Fibroblast of villous mesenchyme (primary cell): ENCODE results near the gene UGT1A8. TPM values are rescaled to one million over a fixed set of nuclear protein-coding genes. Genes with fewer than 3 reads are reported as not detected.

ENCODE experiments used
- DNase-seq: peaks from one replicate; pipeline ENCODE4 v3.0.0-alpha.2; 2010; ENCODE audit warnings: low read depth
- H3K4me3 ChIP-seq: 2 replicates; pipeline ENCODE4 v1.5.1; 2011; ENCODE audit warnings: low read depth, mild to moderate bottlenecking, low read length
- total RNA-seq: library from RNA; depleted of rRNA; stranded (reverse); fragments of >200 nt; gene quantifications from 2 replicates; pipeline ENCODE4 v1.2.3, GENCODE V29; 2012
- TF ChIP-seq, protein P1 (sequence below): IDR thresholded peaks from 2 replicates; pipeline ENCODE4 v1.5.1; 2012; ENCODE audit warnings: low read depth, mild to moderate bottlenecking, low read length; ENCODE audit not compliant: insufficient read depth

Gene UGT1A8
- total RNA-seq, 1 donor, result under 0.01 TPM

DNA sequence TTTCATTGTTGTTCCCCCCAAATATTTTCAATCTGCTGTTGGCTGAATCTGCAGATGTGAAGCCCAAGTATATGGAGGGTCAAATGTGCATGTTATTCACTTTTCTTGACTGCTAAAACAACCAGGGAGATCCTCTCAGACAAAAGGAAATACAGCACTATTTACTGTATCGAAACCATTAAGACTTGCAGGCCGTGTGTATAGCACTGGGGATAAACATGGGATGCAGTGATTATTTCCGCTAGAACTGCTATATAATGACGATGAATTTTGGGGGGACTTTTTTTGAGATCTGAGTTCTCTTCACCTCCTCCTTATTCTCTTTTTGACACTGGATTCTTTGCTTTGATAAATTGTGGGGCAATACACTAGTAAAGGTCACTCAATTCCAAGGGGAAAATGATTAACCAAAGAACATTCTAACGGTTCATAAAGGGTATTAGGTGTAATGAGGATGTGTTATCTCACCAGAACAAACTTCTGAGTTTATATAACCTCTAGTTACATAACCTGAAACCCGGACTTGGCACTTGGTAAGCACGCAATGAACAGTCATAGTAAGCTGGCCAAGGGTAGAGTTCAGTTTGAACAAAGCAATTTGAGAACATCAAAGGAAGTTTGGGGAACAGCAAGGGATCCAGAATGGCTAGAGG is 139.1 kb downstream of the UGT1A8 start:
- TF ChIP-seq, protein P1, sequence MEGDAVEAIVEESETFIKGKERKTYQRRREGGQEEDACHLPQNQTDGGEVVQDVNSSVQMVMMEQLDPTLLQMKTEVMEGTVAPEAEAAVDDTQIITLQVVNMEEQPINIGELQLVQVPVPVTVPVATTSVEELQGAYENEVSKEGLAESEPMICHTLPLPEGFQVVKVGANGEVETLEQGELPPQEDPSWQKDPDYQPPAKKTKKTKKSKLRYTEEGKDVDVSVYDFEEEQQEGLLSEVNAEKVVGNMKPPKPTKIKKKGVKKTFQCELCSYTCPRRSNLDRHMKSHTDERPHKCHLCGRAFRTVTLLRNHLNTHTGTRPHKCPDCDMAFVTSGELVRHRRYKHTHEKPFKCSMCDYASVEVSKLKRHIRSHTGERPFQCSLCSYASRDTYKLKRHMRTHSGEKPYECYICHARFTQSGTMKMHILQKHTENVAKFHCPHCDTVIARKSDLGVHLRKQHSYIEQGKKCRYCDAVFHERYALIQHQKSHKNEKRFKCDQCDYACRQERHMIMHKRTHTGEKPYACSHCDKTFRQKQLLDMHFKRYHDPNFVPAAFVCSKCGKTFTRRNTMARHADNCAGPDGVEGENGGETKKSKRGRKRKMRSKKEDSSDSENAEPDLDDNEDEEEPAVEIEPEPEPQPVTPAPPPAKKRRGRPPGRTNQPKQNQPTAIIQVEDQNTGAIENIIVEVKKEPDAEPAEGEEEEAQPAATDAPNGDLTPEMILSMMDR, result no peak
- H3K4me3 ChIP-seq, result no peak overlapping the region
- no peak for DNase-seq

DNA sequence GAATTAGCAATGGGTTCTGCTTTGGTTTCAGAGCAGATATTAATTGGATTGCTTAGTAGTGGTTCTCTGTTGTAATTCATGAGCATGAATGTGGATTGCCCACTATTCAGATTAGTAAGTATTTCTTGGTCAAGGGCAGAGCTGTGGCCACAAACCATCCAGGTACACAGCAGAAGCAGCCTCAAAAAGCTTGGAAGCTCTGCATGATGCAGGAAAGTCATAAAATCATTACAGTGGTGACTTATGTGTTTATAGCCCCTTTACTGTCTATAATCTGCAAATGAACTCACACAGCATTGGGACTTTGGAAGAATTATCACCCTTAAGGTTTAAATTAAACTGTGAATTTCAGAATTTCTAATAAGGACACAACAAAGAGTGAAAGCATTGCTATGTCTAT is 140.7 kb downstream of the UGT1A8 start:
- no peak for DNase-seq
- TF ChIP-seq, protein P1, result no peak
- no peak overlapping the region for H3K4me3 ChIP-seq

DNA sequence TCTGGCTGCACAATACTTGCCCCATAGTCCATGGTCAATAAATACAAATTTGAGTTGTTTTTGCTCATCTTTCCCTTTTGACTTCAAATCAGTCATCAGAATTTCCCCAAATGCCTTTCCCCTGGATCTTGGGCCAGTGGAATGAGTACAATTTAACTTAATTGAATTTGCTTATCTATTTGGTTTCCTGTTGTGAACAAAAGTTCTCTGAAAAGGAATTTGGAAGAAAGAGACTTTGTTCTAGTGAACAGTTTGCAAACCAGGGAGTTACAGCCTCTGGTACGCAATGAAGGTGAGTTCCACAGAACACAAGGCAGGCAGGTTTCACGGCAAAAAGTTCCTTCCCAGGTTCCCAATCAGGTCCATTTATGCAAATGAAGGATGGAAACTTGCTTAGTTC is 141.4 kb downstream of the UGT1A8 start:
- DNase-seq, result no peak
- H3K4me3 ChIP-seq, result no peak overlapping the region
- TF ChIP-seq, protein P1, result no peak

DNA sequence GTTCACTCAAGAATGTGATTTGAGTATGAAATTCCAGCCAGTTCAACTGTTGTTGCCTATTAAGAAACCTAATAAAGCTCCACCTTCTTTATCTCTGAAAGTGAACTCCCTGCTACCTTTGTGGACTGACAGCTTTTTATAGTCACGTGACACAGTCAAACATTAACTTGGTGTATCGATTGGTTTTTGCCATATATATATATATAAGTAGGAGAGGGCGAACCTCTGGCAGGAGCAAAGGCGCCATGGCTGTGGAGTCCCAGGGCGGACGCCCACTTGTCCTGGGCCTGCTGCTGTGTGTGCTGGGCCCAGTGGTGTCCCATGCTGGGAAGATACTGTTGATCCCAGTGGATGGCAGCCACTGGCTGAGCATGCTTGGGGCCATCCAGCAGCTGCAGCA is 142.6 kb downstream of the UGT1A8 start, which contains the start of gene UGT1A1:
Gene UGT1A1, plus strand, starts transcription at position 228 of the 400 bp plus-strand sequence. Its CDS starts 18 bp downstream, at position 246.
- TF ChIP-seq, protein P1, result no peak
- DNase-seq, result no peak
- H3K4me3 ChIP-seq, result no peak within 1 kb of the TSS

DNA sequence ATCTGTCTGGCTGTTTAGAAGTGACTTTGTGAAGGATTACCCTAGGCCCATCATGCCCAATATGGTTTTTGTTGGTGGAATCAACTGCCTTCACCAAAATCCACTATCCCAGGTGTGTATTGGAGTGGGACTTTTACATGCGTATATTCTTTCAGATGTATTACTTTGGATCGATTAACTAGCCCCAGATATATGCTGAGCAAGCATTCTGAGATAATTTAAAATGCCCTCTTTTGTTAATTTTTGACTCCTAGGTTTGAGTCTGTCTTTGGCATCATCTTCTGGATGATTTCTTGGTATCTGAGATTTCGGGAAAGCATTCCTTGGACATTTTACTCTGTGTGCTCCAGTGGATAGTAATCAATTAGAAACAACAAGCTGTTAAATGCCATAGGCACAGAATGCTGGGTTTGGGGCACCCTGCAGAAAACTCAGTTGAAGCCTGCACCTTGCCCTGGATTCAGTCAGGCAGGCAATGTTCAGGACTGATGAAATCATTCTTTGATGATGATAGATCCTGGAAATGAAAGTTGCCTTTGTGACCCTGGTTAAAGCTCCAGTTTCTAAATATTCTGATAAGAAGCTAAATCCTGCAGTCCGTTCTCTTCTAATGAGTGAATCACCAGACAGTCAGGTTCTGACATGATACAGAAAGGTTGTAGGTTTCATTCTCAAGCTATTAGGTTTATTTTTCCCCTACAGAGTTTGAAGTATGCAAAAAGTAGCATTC is 143.8 kb downstream of the UGT1A8 start:
- TF ChIP-seq, protein P1, result no peak
- DNase-seq, result peak; percentile 58
- H3K4me3 ChIP-seq, result no peak overlapping the region

DNA sequence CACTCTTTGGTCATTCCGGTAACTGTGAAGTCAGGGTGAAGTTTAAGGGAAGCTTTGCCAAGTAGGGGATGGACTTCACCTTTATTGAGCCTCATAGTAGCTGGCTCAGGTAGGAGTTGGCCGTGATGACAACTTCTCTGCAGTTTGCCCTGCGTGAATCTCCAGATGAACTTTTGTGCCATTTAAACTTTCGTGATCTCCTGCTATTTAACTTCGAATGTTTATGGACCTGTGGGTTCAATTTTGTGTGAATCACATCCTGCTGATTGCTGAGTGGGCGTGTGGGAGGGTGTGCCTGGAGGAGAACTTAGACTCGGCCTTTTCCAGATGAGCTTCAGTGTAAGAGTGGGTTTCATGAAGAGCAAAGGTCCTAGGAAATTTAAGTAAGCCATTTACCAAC is 146.8 kb downstream of the UGT1A8 start:
- peak; percentile 66 for DNase-seq

More for the DNA sequence above, 146.8 kb downstream of the UGT1A8 start:
- TF ChIP-seq, protein P1, result no peak
- no peak overlapping the region for H3K4me3 ChIP-seq
